NCI-H524 (cell line): ENCODE measurements around the gene PRSS3.
"Not testable (repeated sequence)": the region's sequence is repeated elsewhere in the genome, so short reads cannot be mapped to it uniquely, and the experiment has no call there.

Experiments
- DNase-seq, 2 experiments: peaks; one replicate each; lab custom pipeline; 2025; lab: John Stamatoyannopoulos, UW

PRSS3 gene

GRCh38 chr9:33795281-33795680 is at the start of gene PRSS3:
TSS of gene PRSS3 (plus strand) at chr9:33795561. CDS start at chr9:33795574, 13 bp downstream.
- no peak for DNase-seq

- no peak for DNase-seq
These were observed 46.6 kb upstream of the PRSS3 start for GRCh38 chr9:33748633-33749304.

- not testable (repeated sequence) for DNase-seq
These were observed 46.1 kb upstream of the PRSS3 start for GRCh38 chr9:33749305-33749654.

- DNase-seq: peak in 1 of 2 experiments; percentile 24
These were observed 45.0 kb upstream of the PRSS3 start for GRCh38 chr9:33750307-33750838.

- DNase-seq: peak in 1 of 2 experiments; percentile 8
These were observed 44.5 kb upstream of the PRSS3 start for GRCh38 chr9:33750839-33751339.

GRCh38 chr9:33751536-33752129 is 43.7 kb upstream of the PRSS3 start:
- DNase-seq: no peak

GRCh38 chr9:33752130-33752637 is 43.2 kb upstream of the PRSS3 start:
- DNase-seq: no peak

GRCh38 chr9:33752789-33753188 is 42.6 kb upstream of the PRSS3 start:
- not testable (repeated sequence) for DNase-seq

- not testable (repeated sequence) for DNase-seq
These were observed 35.7 kb upstream of the PRSS3 start for GRCh38 chr9:33759648-33760047.

- DNase-seq: no peak
These were observed 33.0 kb upstream of the PRSS3 start for GRCh38 chr9:33762343-33762742.

- DNase-seq: not testable (repeated sequence)
These were observed 31.7 kb upstream of the PRSS3 start for GRCh38 chr9:33763709-33764108.

- no peak for DNase-seq
These were observed 29.9 kb upstream of the PRSS3 start for GRCh38 chr9:33765411-33765810.

GRCh38 chr9:33770156-33770880 is 25.0 kb upstream of the PRSS3 start:
- not testable (repeated sequence) for DNase-seq

- DNase-seq: not testable (repeated sequence)
These were observed 22.2 kb upstream of the PRSS3 start for GRCh38 chr9:33773135-33773534.

- not testable (repeated sequence) for DNase-seq
These were observed 21.2 kb upstream of the PRSS3 start for GRCh38 chr9:33774074-33774659.

GRCh38 chr9:33776578-33776977 is 18.8 kb upstream of the PRSS3 start:
- DNase-seq: no peak

GRCh38 chr9:33778700-33779351 is 16.5 kb upstream of the PRSS3 start:
- peak; percentile 52 to 65 for DNase-seq

GRCh38 chr9:33780276-33780675 is 15.1 kb upstream of the PRSS3 start:
- DNase-seq: no peak

- no peak for DNase-seq
These were observed 13.6 kb upstream of the PRSS3 start for GRCh38 chr9:33781736-33782135.

GRCh38 chr9:33782395-33783152 is 12.8 kb upstream of the PRSS3 start:
- no peak for DNase-seq

- peak; percentile 23 to 64 for DNase-seq
These were observed 9.4 kb upstream of the PRSS3 start for GRCh38 chr9:33785914-33786313.
